ENCODE data around the gene OR51E2. TPM values are rescaled to one million over a fixed set of nuclear protein-coding genes. Genes with fewer than 3 reads are reported as not detected.

OR51E2 gene
- total and polyA plus RNA-seq, 4 donors = not detected

- ATAC-seq (ENCODE audit: insufficient read depth, low FRiP score) (peak; percentile 45), DNase-seq (peak in 1 of 3 donors; percentile 4)
- Histone ChIP-seq H3K27ac (ENCODE audit: low read depth in 1 of 2, low read length in 1 of 2) (no peak overlapping the region), H3K9me3 (ENCODE audit: control insufficient read depth in 4 of 4, insufficient read depth in 3 of 4, low read length in 3 of 4) (peaks cover 0 to under 1% (median 0%) of the 10 kb centered on the region in 4 donors), H3K4me1 (ENCODE audit: control insufficient read depth in 5 of 5, insufficient read depth in 5 of 5, low read length in 5 of 5) (peaks cover 0 to 22% (median 0%) of the 10 kb centered on the region in 5 donors), H3K36me3 (ENCODE audit: control insufficient read depth in 4 of 4, insufficient read depth in 4 of 4, low read length in 4 of 4) (no peaks in the 10 kb centered on the region), H3K4me3 (no peak overlapping the region), H3K27me3 (ENCODE audit: control insufficient read depth in 3 of 3, insufficient read depth in 3 of 3, low read length in 2 of 3) (no peaks in the 10 kb centered on the region), H3K9ac (ENCODE audit: insufficient read depth in 1 of 2, low read length in 2 of 2) (no peak overlapping the region)
- TF ChIP-seq CTCF (IDR thresholded peaks at IDR 0.05; ENCODE audit: control extremely low read depth, extremely low read depth) = no peak
- WGBS, 2 donors = 72 to 84% methylated on average over 4 of the region's 4 CpGs
These were observed 49.9 kb downstream of the OR51E2 start for GRCh38 chr11:4647766-4648165.

- TF ChIP-seq CTCF (IDR thresholded peaks at IDR 0.05; ENCODE audit: control extremely low read depth, extremely low read depth) = no peak
- WGBS, 2 donors = 72 to 87% methylated on average over 2 of the region's 2 CpGs
These were observed 51.7 kb downstream of the OR51E2 start for GRCh38 chr11:4645974-4646373.

DNA sequence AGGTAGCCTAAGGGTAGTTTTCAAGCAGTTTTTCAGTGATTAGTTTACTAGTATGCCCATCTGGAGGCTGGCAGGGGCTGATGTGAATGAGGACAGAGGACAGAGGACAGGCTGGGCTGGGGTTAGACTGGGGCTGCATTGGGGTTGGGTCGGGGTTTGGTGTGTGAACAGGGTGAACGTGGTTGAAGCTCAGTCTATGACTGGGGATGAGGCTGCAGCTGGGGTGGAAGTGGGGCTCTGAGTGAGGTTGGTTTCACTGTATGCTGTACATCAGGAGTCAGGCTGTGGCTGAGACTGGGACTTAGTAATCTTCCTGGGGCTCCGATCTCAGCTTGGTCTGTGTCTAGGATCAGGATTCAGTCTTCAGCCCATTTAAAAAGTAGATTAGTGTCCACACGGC lies 53.4 kb downstream of the OR51E2 start:
- Histone ChIP-seq H3K36me3 (ENCODE audit: control insufficient read depth in 4 of 4, insufficient read depth in 4 of 4, low read length in 4 of 4) (no peaks in the 10 kb centered on the region), H3K4me1 (ENCODE audit: control insufficient read depth in 5 of 5, insufficient read depth in 5 of 5, low read length in 5 of 5) (peaks cover 0 to 22% (median 0%) of the 10 kb centered on the region in 5 donors), H3K9ac (ENCODE audit: insufficient read depth in 1 of 2, low read length in 2 of 2) (no peak overlapping the region), H3K27me3 (ENCODE audit: control insufficient read depth in 3 of 3, insufficient read depth in 3 of 3, low read length in 2 of 3) (no peaks in the 10 kb centered on the region), H3K9me3 (ENCODE audit: control insufficient read depth in 4 of 4, insufficient read depth in 3 of 4, low read length in 3 of 4) (no peaks in the 10 kb centered on the region), H3K27ac (ENCODE audit: low read depth in 1 of 2, low read length in 1 of 2) (peak overlapping the region in 1 of 2 donors; percentile 30), H3K4me3 (no peak overlapping the region)
- no peak for ATAC-seq (ENCODE audit: insufficient read depth, low FRiP score)
- no peak for TF ChIP-seq CTCF (IDR thresholded peaks at IDR 0.05; ENCODE audit: control extremely low read depth, extremely low read depth)
- no peak for DNase-seq
- whole genome bisulfite sequencing, 2 donors = 85 to 87% methylated on average over 4 of the region's 4 CpGs

More at GRCh38 chr11:4645974-4646373, 51.7 kb downstream of the OR51E2 start:
- DNase-seq (no peak), ATAC-seq (ENCODE audit: insufficient read depth, low FRiP score) (no peak)
- Histone ChIP-seq H3K4me3 (no peak overlapping the region), H3K9ac (ENCODE audit: insufficient read depth in 1 of 2, low read length in 2 of 2) (no peak overlapping the region), H3K9me3 (ENCODE audit: control insufficient read depth in 4 of 4, insufficient read depth in 3 of 4, low read length in 3 of 4) (no peaks in the 10 kb centered on the region), H3K27me3 (ENCODE audit: control insufficient read depth in 3 of 3, insufficient read depth in 3 of 3, low read length in 2 of 3) (no peaks in the 10 kb centered on the region), H3K27ac (ENCODE audit: low read depth in 1 of 2, low read length in 1 of 2) (peak overlapping the region in 1 of 2 donors; percentile 60), H3K36me3 (ENCODE audit: control insufficient read depth in 4 of 4, insufficient read depth in 4 of 4, low read length in 4 of 4) (no peaks in the 10 kb centered on the region), H3K4me1 (ENCODE audit: control insufficient read depth in 5 of 5, insufficient read depth in 5 of 5, low read length in 5 of 5) (peaks cover 0 to 22% (median 0%) of the 10 kb centered on the region in 5 donors)

GRCh38 chr11:4643682-4644081 lies 54.0 kb downstream of the OR51E2 start, which contains the start of gene OR51E1:
TSS of gene OR51E1 (plus strand) at chr11:4643982. CDS start at chr11:4652527, 8,545 bp downstream.
- no peak within 1 kb of the TSS for H3K9ac ChIP-seq (ENCODE audit: insufficient read depth in 1 of 2, low read length in 2 of 2)
- 78 to 83% methylated on average over 3 of the region's 3 CpGs for WGBS, 2 donors

More at GRCh38 chr11:4643682-4644081, 54.0 kb downstream of the OR51E2 start, which contains the start of gene OR51E1:
- Histone ChIP-seq H3K4me3 (no peak within 1 kb of the TSS), H3K27ac (ENCODE audit: low read depth in 1 of 2, low read length in 1 of 2) (peak within 1 kb of the TSS in 1 of 2 donors; percentile 58), H3K36me3 (ENCODE audit: control insufficient read depth in 4 of 4, insufficient read depth in 4 of 4, low read length in 4 of 4) (no peaks in the 10 kb centered on the region), H3K27me3 (ENCODE audit: control insufficient read depth in 3 of 3, insufficient read depth in 3 of 3, low read length in 2 of 3) (no peaks in the 10 kb centered on the region), H3K9me3 (ENCODE audit: control insufficient read depth in 4 of 4, insufficient read depth in 3 of 4, low read length in 3 of 4) (no peaks in the 10 kb centered on the region), H3K4me1 (ENCODE audit: control insufficient read depth in 5 of 5, insufficient read depth in 5 of 5, low read length in 5 of 5) (peaks cover 0 to 22% (median 0%) of the 10 kb centered on the region in 5 donors)
- ATAC-seq (ENCODE audit: insufficient read depth, low FRiP score) (no peak), DNase-seq (no peak)
- TF ChIP-seq CTCF (IDR thresholded peaks at IDR 0.05; ENCODE audit: control extremely low read depth, extremely low read depth) = no peak
